Mammary epithelial cell (primary cell): Measurements from ENCODE around the gene ARHGAP26.

ENCODE experiments used
- CTCF ChIP-seq, 2 donors: IDR thresholded peaks in 1 of 2; conservative IDR thresholded peaks in 1 of 2; 2 replicates each; pipeline ENCODE4 v1.5.1; 2011 to 2012; ENCODE audit warnings: inconsistent platforms in 2 of 2, low read length in 2 of 2, mild to moderate bottlenecking in 2 of 2, control low read depth in 1 of 2, low read depth in 1 of 2; ENCODE audit not compliant: insufficient read depth in 1 of 2; ENCODE audit errors: extremely low read depth in 1 of 2
- EZH2 ChIP-seq: IDR thresholded peaks from 2 replicates; pipeline ENCODE4 v1.6.1; 2012; ENCODE audit warnings: low read length, inconsistent platforms, borderline replicate concordance

DNA sequence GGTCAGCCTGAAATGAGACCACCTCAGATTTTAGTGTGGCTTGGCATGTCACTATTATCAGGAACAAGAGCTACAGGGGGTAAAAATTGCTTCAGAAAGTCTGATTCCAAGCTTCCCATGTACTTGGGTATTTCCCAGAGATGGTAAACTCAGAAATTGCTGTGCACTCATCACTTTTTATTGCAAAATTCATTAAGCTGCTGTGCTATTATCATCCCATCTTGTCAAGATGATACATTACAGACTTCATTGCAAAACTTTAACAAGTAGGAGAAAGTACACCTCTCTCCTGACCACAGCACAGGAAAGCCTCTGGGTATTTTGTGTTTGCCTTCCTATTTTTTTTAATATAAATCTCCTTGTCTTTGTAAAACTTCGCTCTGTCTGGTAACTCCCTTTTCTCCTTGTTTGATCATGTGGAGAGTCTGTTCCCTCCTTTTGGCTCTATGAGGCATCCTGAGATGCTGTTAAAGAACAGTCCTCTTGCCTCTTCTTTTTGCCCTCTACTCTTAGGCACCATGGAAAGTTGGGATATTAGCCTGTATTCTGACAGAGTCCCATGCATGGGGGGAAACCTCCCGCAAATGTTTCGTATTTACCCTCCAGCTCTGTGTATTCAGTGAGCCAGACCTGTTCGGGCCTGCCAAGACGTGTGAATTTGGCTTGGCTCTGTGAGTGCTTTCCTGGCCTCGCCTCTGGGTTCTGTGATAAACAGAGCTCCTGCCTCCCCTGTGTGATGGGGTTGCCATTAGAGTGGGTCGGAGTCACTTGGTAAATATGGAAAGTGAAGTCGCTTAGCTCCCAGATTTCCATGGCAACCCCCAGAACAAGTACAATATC is 372.6 kb downstream of the ARHGAP26 start:
- no peak for TF ChIP-seq CTCF (conservative IDR thresholded peaks at IDR 0.05 in 1 of 2, IDR thresholded peaks at IDR 0.05 in 1 of 2; ENCODE audit: extremely low read depth in 1 of 2, insufficient read depth in 1 of 2, low read depth in 1 of 2, low read length in 2 of 2)
- TF ChIP-seq EZH2, result no peak
